Skeletal muscle satellite cell (primary cell): ENCODE data around the gene SIAE. TPM values are rescaled to one million over a fixed set of nuclear protein-coding genes. Genes with fewer than 3 reads are reported as not detected.

ENCODE experiments used
- H3K27me3 ChIP-seq: 2 replicates; pipeline ENCODE4 v1.7.0; 2013; ENCODE audit warnings: low read length; ENCODE audit not compliant: control insufficient read depth, insufficient read depth
- H3K36me3 ChIP-seq: 2 replicates; pipeline ENCODE4 v1.7.0; 2013; ENCODE audit warnings: mild to moderate bottlenecking, control low read depth, low read length; ENCODE audit not compliant: insufficient read depth
- H3K4me1 ChIP-seq: 2 replicates; pipeline ENCODE4 v1.7.0; 2013; ENCODE audit warnings: low read length; ENCODE audit not compliant: control insufficient read depth, insufficient read depth
- H3K4me2 ChIP-seq: 2 replicates; pipeline ENCODE4 v1.7.0; 2013; ENCODE audit warnings: mild to moderate bottlenecking, low read length
- H3K4me3 ChIP-seq: 2 replicates; pipeline ENCODE4 v1.7.0; 2013; ENCODE audit warnings: low read length
- H3K9ac ChIP-seq: 2 replicates; pipeline ENCODE4 v1.7.0; 2013; ENCODE audit warnings: mild to moderate bottlenecking, low read depth, low read length, moderate library complexity
- H3K9me3 ChIP-seq: replicated peaks from 2 replicates; pipeline ENCODE4 v1.7.0; 2013; ENCODE audit warnings: mild to moderate bottlenecking, control low read depth, low read length
- total RNA-seq: library from RNA; depleted of rRNA; stranded (reverse); fragments of >200 nt; gene quantifications from 2 replicates; pipeline ENCODE4 v1.2.3, GENCODE V29; 2012; rRNA removed

The SIAE gene, protein sequence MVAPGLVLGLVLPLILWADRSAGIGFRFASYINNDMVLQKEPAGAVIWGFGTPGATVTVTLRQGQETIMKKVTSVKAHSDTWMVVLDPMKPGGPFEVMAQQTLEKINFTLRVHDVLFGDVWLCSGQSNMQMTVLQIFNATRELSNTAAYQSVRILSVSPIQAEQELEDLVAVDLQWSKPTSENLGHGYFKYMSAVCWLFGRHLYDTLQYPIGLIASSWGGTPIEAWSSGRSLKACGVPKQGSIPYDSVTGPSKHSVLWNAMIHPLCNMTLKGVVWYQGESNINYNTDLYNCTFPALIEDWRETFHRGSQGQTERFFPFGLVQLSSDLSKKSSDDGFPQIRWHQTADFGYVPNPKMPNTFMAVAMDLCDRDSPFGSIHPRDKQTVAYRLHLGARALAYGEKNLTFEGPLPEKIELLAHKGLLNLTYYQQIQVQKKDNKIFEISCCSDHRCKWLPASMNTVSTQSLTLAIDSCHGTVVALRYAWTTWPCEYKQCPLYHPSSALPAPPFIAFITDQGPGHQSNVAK
- total RNA-seq, result 7.6 and 8.4 TPM in 2 replicates

DNA sequence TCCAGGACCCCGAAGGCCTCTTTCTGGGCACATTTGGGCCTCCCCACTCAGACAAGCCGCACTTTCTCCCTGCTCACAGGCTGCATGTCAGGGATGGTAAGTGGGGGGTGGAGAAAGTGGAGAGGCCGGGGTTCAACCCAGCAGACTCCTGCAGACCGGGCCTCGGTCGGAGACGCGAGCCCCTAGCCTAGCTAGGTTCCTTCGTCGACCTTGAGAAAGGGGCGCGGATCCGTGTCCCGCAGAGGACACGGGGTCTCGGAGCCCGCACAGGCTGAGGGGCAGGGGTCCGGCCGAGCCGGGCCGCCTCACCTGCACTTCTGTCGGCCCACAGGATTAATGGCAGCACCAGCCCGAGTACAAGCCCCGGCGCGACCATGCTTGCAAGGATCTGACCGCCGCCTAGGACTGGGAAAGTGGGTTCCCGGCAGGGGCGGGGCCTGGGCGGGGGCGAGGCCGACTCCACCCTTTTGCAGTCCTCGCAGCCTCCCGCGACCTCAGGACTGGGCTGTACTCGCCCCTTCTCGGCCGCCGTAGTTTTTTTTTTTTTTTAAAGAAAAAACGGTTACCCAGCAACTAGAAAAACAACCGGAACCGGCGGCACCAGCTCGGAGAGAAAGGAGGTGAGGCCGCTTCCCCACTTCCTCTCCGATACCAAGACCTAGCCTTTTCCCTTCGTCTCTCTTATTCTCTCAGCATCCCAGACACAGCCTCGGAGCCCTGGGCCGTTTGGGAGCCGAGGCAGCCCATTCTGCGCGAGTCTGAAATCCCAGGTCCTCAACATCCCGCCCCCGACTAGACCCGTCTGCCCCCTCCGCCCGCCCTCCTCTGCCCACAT is at the start of gene SIAE, which contains the start of gene SPA17:
TSS of gene SIAE (minus strand) at position 407 of the 835 bp plus-strand sequence. CDS start at position 376, 31 bp downstream.
TSS of gene SPA17 (plus strand) at position 572 of the 835 bp plus-strand sequence. CDS start 1,361 bp downstream, outside the sequence.
- peaks cover 22% of the 10 kb centered on the region for H3K4me1 ChIP-seq
- H3K9me3 ChIP-seq, result no peaks in the 10 kb centered on the region
- H3K36me3 ChIP-seq, result no peaks in the 10 kb centered on the region
- peak within 1 kb of the TSS; percentile 91 for H3K4me3 ChIP-seq
- H3K4me2 ChIP-seq, result peak within 1 kb of the TSS; percentile 81
- no peaks in the 10 kb centered on the region for H3K27me3 ChIP-seq
- H3K9ac ChIP-seq, result peak within 1 kb of the TSS; percentile 94

DNA sequence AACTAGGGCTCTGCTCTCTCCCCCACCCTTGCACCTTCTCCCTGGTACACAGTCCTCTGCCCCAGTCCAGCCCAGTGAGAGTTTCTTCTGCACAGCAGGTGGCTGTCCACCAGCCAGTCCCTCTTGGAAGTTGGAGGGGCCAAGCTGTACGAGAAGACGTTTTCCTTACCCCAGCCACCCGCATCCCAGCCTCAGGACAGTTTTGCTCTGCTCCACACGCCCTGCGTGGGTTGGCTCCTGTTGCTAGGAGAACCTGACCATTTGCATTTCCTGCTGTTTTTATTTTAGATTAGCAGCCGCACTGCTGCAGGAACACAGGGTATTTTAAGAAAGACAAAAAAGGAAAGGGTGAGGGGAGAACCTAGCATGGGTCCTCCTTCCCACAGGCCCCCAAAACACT is 48.6 kb upstream of the SIAE start:
- no peak overlapping the region for H3K9ac ChIP-seq
- H3K4me3 ChIP-seq, result no peak overlapping the region
- H3K4me2 ChIP-seq, result no peak overlapping the region
- peaks cover 23% of the 10 kb centered on the region for H3K4me1 ChIP-seq
- no peaks in the 10 kb centered on the region for H3K9me3 ChIP-seq
- peaks cover 67% of the 10 kb centered on the region for H3K27me3 ChIP-seq
- H3K36me3 ChIP-seq, result no peaks in the 10 kb centered on the region

DNA sequence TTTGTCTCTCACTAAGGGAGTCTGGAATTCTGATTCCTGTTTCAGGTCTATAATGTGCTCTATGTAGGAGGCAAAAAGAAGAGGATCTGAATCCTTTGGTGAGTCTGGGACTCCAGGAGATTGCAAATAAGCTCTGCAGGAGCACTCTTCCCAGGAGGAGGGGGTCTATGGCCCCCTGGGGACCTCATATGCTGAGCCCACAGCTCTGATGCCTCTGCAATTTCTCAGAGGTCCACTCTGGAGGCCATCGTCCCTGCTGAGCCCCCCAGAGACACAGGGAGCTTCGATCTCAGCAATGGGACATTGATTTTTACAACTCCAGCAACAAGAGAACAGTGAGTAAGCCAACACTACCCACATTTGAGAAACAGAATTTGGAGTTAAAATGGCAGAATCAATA is 46.0 kb upstream of the SIAE start:
- Histone ChIP-seq H3K27me3 (peaks cover 81% of the 10 kb centered on the region), H3K9ac (no peak overlapping the region), H3K4me1 (peaks cover 10% of the 10 kb centered on the region), H3K36me3 (no peaks in the 10 kb centered on the region), H3K4me3 (no peak overlapping the region), H3K9me3 (no peaks in the 10 kb centered on the region), H3K4me2 (no peak overlapping the region)

DNA sequence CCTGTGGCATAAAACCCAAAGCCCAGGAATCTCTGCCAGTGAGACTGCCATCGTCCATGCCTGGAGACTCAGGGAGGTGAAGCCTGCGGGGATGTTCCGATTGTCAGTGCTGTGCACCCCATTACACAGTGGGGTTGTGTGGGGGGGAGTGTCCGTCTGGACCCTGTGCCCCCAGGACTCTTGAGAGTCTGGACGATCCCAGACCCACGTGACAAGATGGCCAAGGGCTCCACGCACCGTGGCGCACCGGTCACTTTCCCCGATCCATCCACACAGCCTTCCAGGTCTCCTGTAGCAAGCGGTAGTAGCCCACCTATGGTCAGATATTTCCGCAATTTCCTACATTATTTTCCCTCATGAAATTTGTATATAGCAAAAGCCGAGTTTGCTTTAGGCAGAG is 45.3 kb upstream of the SIAE start:
- H3K9me3 ChIP-seq, result no peaks in the 10 kb centered on the region
- H3K36me3 ChIP-seq, result no peaks in the 10 kb centered on the region
- no peak overlapping the region for H3K9ac ChIP-seq
- H3K4me3 ChIP-seq, result no peak overlapping the region
- peak overlapping the region; percentile 90 for H3K4me2 ChIP-seq
- H3K27me3 ChIP-seq, result peaks cover 81% of the 10 kb centered on the region
- peaks cover 10% of the 10 kb centered on the region for H3K4me1 ChIP-seq

DNA sequence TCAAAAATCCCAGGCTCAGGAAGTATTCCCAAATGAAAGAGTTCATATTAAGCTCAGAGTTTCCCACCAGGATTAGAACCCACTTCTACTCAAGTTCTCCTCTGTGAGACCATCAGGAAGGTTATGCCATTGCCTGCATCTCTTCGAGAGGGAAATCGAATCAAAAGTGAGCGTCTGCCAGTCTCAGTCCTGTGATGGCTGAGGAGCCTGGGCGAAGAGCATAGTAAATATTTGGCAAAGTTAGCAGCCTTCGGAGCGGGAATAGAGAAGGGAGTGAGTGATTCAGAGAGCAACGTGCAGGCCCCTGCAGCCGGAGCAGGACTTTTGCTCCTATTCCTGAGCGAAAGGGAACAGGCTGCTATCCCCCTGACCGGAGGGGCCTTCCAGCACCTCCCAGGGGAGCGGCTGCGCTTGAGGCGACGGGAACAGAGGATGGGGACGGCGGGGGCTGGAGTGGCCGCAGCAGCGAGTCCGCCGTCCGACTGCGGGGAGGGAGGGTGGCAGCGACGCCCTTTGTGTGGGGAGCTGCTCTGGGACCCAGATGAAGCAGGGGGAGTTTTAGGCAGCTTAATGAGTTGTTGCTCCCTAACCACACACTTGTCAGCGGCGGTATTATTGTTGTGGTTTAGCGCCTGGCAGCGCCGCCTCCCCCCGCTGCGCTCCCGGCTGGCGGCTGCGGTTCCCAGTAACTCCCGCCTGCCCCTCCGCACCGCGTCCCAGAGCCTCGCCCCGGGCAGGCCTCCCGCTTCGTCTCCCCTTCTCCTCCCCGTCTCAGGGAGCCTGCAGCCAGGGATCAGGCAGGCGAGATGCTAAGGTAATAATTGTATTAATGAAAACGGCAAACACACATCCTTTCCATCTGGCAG is 44.5 kb upstream of the SIAE start:
- Histone ChIP-seq H3K9me3 (no peaks in the 10 kb centered on the region), H3K36me3 (no peaks in the 10 kb centered on the region), H3K4me2 (peak overlapping the region; percentile 90), H3K9ac (peak overlapping the region; percentile 31), H3K4me1 (peaks cover 10% of the 10 kb centered on the region), H3K27me3 (peaks cover 75% of the 10 kb centered on the region), H3K4me3 (peak overlapping the region; percentile 71)

DNA sequence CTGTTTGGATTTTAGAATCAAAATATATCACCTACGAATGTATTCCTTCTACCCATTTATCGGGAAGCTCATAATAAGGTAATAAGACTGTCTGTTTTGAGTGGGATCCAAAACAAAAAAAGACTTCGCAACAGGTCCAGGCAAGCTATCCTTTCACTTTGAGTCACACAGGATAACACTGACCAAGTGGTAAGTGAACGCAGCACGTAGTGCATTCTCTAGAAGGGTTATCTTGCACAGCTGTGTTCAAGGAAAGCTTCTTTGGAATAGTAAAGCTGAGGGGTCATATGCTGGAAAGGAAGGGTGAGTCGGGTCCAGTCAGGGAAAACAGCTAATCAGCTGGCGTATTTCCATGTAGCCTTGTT is 43.9 kb upstream of the SIAE start:
- Histone ChIP-seq H3K9me3 (no peaks in the 10 kb centered on the region), H3K36me3 (no peaks in the 10 kb centered on the region), H3K9ac (no peak overlapping the region), H3K4me2 (peak overlapping the region; percentile 90), H3K4me1 (peaks cover 10% of the 10 kb centered on the region), H3K4me3 (peak overlapping the region; percentile 71), H3K27me3 (peaks cover 72% of the 10 kb centered on the region)

DNA sequence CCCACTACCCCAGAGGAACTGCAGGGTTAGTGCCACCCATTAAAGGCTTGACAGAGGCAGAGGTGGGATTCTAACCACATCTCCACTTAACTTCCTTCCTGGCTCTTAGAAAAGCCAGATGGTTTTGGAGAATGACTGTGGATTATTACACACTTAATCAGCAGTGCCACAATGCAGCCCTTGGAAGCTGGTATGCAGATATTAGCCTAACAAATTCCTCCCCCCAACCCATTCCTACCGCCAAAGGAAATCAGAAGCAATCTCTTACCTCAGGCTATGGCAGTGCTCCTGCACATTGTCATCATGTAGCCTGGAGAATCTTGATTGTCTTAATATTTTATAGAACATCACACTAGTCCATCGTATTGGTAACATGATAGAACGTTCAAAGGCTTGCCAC is 43.1 kb upstream of the SIAE start:
- Histone ChIP-seq H3K9ac (no peak overlapping the region), H3K4me2 (no peak overlapping the region), H3K27me3 (peaks cover 67% of the 10 kb centered on the region), H3K36me3 (no peaks in the 10 kb centered on the region), H3K4me1 (peaks cover 10% of the 10 kb centered on the region), H3K9me3 (no peaks in the 10 kb centered on the region), H3K4me3 (no peak overlapping the region)

DNA sequence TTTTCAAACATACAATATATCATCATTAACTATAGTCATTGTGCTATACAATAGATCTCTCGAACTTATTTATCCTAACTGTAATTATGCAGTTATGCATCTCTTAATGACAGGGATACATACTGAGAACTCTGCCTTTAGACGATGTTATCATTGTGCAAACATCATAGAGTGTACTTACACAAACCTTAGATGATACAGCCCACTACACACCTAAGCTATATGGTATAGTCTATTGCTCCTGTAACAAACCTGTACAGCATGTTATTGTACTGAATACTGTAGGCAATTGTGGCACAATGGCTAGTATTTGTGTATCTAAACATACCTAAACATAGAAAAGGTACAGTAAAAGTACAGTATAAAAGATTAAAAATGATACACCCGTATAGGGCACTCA is 38.9 kb upstream of the SIAE start:
- H3K27me3 ChIP-seq, result peaks cover 36% of the 10 kb centered on the region
- H3K4me3 ChIP-seq, result no peak overlapping the region
- no peak overlapping the region for H3K9ac ChIP-seq
- no peaks in the 10 kb centered on the region for H3K4me1 ChIP-seq
- H3K9me3 ChIP-seq, result no peaks in the 10 kb centered on the region
- no peaks in the 10 kb centered on the region for H3K36me3 ChIP-seq
- no peak overlapping the region for H3K4me2 ChIP-seq

DNA sequence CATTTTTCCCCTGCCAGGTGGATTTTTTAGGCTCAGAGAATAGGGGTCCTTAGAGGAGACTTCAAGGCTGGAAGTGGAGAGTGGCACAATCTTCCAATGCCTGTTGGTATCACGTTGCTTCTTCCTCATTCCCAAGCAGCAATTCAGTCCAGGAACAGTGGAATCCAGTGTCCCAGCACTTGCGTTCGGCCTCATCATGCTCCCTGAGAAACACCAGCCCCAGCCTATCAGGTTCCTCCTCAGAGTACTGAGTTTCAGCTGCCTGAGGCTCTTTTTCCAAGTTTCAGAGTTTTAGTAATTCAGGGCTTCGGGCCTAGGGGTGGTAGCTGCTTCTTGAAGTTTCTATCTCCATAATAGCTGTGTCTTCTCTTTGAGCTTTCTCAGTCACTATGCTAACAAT is 34.3 kb upstream of the SIAE start:
- Histone ChIP-seq H3K4me1 (no peaks in the 10 kb centered on the region), H3K4me2 (no peak overlapping the region), H3K4me3 (no peak overlapping the region), H3K27me3 (peaks cover 29% of the 10 kb centered on the region), H3K9ac (no peak overlapping the region), H3K36me3 (no peaks in the 10 kb centered on the region), H3K9me3 (no peaks in the 10 kb centered on the region)

DNA sequence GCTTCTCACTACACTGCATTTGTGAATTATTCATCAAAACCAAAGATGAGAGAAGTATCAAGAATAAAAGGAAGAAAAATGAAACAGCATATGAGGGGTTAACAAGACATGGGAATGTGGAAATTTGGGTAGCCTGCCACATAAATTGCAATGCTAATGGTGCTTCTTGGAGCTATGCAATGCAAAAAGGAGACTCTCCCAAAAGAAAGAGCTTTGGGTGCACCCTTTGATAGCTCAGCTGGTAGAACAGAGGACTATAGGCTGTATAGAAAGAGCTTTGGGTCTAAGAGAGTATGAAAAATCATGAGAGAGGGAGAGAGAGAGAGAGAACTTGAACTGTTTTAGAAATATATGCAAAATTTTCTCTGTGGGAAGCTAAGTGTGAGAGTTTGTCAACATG is 26.5 kb upstream of the SIAE start:
- Histone ChIP-seq H3K4me1 (no peaks in the 10 kb centered on the region), H3K9ac (no peak overlapping the region), H3K4me3 (no peak overlapping the region), H3K27me3 (peaks cover 25% of the 10 kb centered on the region), H3K36me3 (no peaks in the 10 kb centered on the region), H3K9me3 (no peaks in the 10 kb centered on the region), H3K4me2 (no peak overlapping the region)

DNA sequence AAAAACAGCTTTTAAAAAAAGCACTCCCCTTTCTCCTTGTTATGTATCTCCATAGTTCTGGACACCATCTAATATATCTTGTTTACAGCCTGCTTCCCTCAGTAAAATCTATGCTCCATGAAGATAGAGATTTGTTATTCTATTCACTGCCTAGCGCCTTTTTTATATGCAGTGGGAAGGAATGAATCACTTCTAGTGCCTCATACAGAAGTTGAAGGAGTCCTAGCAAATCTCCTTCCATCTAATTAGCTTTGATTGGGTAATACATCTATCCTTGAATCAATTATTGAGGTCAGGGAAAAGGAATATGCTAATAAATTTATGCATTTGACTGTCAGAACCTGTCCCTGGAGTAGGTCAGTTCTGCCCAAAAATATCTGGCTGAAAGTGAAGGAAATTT is 26.0 kb upstream of the SIAE start:
- no peak overlapping the region for H3K4me2 ChIP-seq
- H3K4me3 ChIP-seq, result no peak overlapping the region
- H3K27me3 ChIP-seq, result peaks cover 25% of the 10 kb centered on the region
- no peak overlapping the region for H3K9ac ChIP-seq
- H3K36me3 ChIP-seq, result no peaks in the 10 kb centered on the region
- H3K4me1 ChIP-seq, result no peaks in the 10 kb centered on the region
- H3K9me3 ChIP-seq, result no peaks in the 10 kb centered on the region
